HG03439 (cell line): ENCODE results near the gene MED27.
A peak's percentile ranks its signal among the peaks of the same experiment; 100 is the strongest.
"Not testable (repeated sequence)": the region's sequence is repeated elsewhere in the genome, so short reads cannot be mapped to it uniquely, and the experiment has no call there.

ENCODE experiments used
- ATAC-seq: cut with Tn5 transposase; IDR thresholded peaks from one replicate; pipeline ENCODE4 v1.9.1; 2021; ENCODE audit warnings: mild to moderate bottlenecking, moderate library complexity; ENCODE audit not compliant: unreplicated experiment

MED27 gene

GRCh38 chr9:132020820-132021510 lies 58.7 kb downstream of the MED27 start:
- no peak for ATAC-seq

- no peak for ATAC-seq
Observed at GRCh38 chr9:132020272-132020671, 59.4 kb downstream of the MED27 start.

GRCh38 chr9:132019702-132020101 lies 60.0 kb downstream of the MED27 start:
- ATAC-seq: no peak

- no peak for ATAC-seq
Observed at GRCh38 chr9:132018957-132019405, 60.7 kb downstream of the MED27 start.

- ATAC-seq: no peak
Observed at GRCh38 chr9:132016456-132016855, 63.2 kb downstream of the MED27 start.

- ATAC-seq: no peak
Observed at GRCh38 chr9:132015866-132016265, 63.8 kb downstream of the MED27 start.

GRCh38 chr9:132014218-132014805 lies 65.4 kb downstream of the MED27 start:
- no peak for ATAC-seq

- no peak for ATAC-seq
Observed at GRCh38 chr9:132012704-132013357, 66.8 kb downstream of the MED27 start.

- no peak for ATAC-seq
Observed at GRCh38 chr9:132011896-132012295, 67.8 kb downstream of the MED27 start.

GRCh38 chr9:132011309-132011708 lies 68.4 kb downstream of the MED27 start:
- ATAC-seq: no peak

GRCh38 chr9:132010201-132010600 lies 69.5 kb downstream of the MED27 start:
- ATAC-seq: not testable (repeated sequence)

- ATAC-seq: no peak
Observed at GRCh38 chr9:132008855-132009812, 70.5 kb downstream of the MED27 start.

GRCh38 chr9:132008184-132008803 lies 71.4 kb downstream of the MED27 start:
- ATAC-seq: no peak

GRCh38 chr9:132007371-132008025 lies 72.2 kb downstream of the MED27 start:
- ATAC-seq: no peak

GRCh38 chr9:132006677-132007370 lies 72.8 kb downstream of the MED27 start:
- peak; percentile 77 for ATAC-seq

- ATAC-seq: no peak
Observed at GRCh38 chr9:132005899-132006298, 73.8 kb downstream of the MED27 start.

GRCh38 chr9:132004323-132004722 lies 75.3 kb downstream of the MED27 start:
- no peak for ATAC-seq

GRCh38 chr9:132003896-132004295 lies 75.8 kb downstream of the MED27 start:
- no peak for ATAC-seq

GRCh38 chr9:132003319-132003704 lies 76.4 kb downstream of the MED27 start:
- ATAC-seq: no peak
